ENCODE data around the gene VPS33B.
A peak's percentile ranks its signal among the peaks of the same experiment; 100 is the strongest.

DNA sequence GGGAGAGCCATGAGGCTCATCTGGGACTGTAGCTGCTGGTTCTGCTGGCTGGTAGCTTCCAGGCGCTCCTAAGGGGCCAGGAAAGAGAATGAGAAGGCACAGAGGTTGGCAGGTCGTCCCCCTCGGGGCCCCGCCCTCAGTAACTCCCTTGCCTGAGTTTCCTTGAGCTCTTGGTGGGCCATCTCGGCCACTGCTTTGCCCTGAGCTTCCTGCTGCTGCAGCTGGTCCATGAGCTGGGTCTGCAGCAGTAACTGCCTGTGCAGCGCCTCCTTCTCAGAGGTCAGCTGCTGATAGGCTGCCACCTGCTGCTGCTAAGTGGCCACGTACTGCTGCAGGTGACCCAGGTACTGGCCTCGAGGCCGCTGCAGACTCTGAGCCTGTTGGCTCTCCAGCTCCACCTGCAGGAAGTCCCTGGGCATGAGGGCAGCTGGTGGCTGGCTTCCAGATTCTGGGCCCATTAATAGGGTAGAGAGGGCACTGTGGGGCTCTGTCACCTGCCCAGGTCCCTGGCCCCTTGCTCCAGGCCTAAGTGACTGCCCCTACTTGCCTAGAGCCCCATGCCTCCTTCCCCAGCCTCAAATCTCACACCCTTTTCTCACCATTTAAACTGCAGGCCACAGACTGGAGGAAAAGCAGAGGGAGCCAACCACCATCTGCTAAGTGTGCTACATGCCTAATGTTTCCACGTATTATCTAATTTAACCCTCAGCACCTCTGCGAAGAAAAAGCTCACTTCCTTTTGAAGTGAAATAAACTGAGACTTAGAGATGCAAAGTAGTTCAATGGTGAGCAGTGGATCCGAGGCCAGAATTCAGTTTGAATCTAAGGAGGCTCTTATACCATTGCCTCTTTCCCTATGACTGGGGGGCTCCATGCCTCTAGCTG, 10.8 kb upstream of the VPS33B start:
- TF ChIP-seq, protein P1, sequence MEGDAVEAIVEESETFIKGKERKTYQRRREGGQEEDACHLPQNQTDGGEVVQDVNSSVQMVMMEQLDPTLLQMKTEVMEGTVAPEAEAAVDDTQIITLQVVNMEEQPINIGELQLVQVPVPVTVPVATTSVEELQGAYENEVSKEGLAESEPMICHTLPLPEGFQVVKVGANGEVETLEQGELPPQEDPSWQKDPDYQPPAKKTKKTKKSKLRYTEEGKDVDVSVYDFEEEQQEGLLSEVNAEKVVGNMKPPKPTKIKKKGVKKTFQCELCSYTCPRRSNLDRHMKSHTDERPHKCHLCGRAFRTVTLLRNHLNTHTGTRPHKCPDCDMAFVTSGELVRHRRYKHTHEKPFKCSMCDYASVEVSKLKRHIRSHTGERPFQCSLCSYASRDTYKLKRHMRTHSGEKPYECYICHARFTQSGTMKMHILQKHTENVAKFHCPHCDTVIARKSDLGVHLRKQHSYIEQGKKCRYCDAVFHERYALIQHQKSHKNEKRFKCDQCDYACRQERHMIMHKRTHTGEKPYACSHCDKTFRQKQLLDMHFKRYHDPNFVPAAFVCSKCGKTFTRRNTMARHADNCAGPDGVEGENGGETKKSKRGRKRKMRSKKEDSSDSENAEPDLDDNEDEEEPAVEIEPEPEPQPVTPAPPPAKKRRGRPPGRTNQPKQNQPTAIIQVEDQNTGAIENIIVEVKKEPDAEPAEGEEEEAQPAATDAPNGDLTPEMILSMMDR (IDR thresholded peaks at IDR 0.05), result peak in 3 of 4 experiments; percentile 57 to 75 (median 60)
- TF ChIP-seq POLR2AphosphoS5 (IDR thresholded peaks at IDR 0.05) (peak; percentile 52), POLR2A (IDR thresholded peaks at IDR 0.05) (no peak)
